CD8-positive, alpha-beta memory T cell (primary cell): ENCODE data around the gene RPL28. TPM values are rescaled to one million over a fixed set of nuclear protein-coding genes. Genes with fewer than 3 reads are reported as not detected.

Source experiments
- CTCF ChIA-PET: fragments of 350-600 bp; sonication (Branson Sonifier 250); formaldehyde crosslinking; loops from one replicate; lab custom pipeline; 2021; ENCODE audit warnings: antibody characterized with exemption; lab: Charles Lee
- POLR2A ChIA-PET: fragments of 350-600 bp; sonication (Branson Sonifier 250); formaldehyde crosslinking; loops from one replicate; lab custom pipeline; 2021; ENCODE audit warnings: antibody characterized with exemption; lab: Charles Lee
- DNase-seq, 5 donors: peaks; one replicate each; pipeline versions ENCODE4 v3.0.0 to v3.0.0-alpha.2; 2020 to 2022; ENCODE audit warnings: mixed read lengths in 1 of 5
- H3K27ac ChIP-seq: one replicate; pipeline ENCODE4 v1.7.0; 2013; ENCODE audit warnings: low read depth, mild to moderate bottlenecking, low read length, moderate library complexity
- H3K27me3 ChIP-seq: 2 replicates; pipeline ENCODE4 v1.7.0; 2013; ENCODE audit warnings: low read length, mild to moderate bottlenecking; ENCODE audit not compliant: insufficient read depth, poor library complexity, severe bottlenecking
- H3K36me3 ChIP-seq: 2 replicates; pipeline ENCODE4 v1.7.0; 2013; ENCODE audit warnings: mild to moderate bottlenecking, low read length, moderate library complexity; ENCODE audit not compliant: insufficient read depth
- H3K4me1 ChIP-seq: 2 replicates; pipeline ENCODE4 v1.7.0; 2013; ENCODE audit warnings: mild to moderate bottlenecking, low read length, moderate library complexity; ENCODE audit not compliant: insufficient read depth
- H3K4me3 ChIP-seq: 2 replicates; pipeline ENCODE4 v1.7.0; 2013; ENCODE audit warnings: mild to moderate bottlenecking, low read length
- H3K9me3 ChIP-seq: 2 replicates; pipeline ENCODE4 v1.7.0; 2013; ENCODE audit warnings: mild to moderate bottlenecking, low read length
- H3K27ac Mint-ChIP-seq, 8 donors: one replicate each; pipeline ENCODE4 v1.8.0; 2020 to 2021; ENCODE audit warnings: mixed read lengths in 8 of 8, mild to moderate bottlenecking in 6 of 8, inconsistent platforms in 3 of 8, moderate library complexity in 3 of 8
- H3K27me3 Mint-ChIP-seq, 2 donors: one replicate each; pipeline ENCODE4 v1.8.0; 2020 to 2021; ENCODE audit warnings: mixed read lengths in 2 of 2, mild to moderate bottlenecking in 1 of 2, moderate library complexity in 1 of 2
- H3K36me3 Mint-ChIP-seq, 3 donors: one replicate each; pipeline ENCODE4 v1.8.0; 2020 to 2021; ENCODE audit warnings: mixed read lengths in 3 of 3, inconsistent platforms in 1 of 3, mild to moderate bottlenecking in 1 of 3
- H3K4me1 Mint-ChIP-seq, 3 donors: one replicate each; pipeline ENCODE4 v1.8.0; 2020 to 2021; ENCODE audit warnings: mixed read lengths in 3 of 3, inconsistent platforms in 1 of 3, mild to moderate bottlenecking in 1 of 3
- H3K4me3 Mint-ChIP-seq, 7 donors: one replicate each; pipeline ENCODE4 v1.8.0; 2020 to 2021; ENCODE audit warnings: mixed read lengths in 7 of 7, mild to moderate bottlenecking in 6 of 7, moderate library complexity in 4 of 7, inconsistent platforms in 2 of 7
- H3K9me3 Mint-ChIP-seq, 5 donors: one replicate each; pipeline ENCODE4 v1.8.0; 2020 to 2022; ENCODE audit warnings: mixed read lengths in 5 of 5, mild to moderate bottlenecking in 3 of 5, moderate library complexity in 2 of 5, inconsistent platforms in 1 of 5
- polyA plus RNA-seq: library from polyadenylated mRNA; unstranded; fragments of 300-500 nt; fragmentation: Illumina TruSeq; gene quantifications from one replicate; pipeline ENCODE4 v1.2.3, GENCODE V29; 2021
- total RNA-seq, 2 experiments: library from RNA; stranded (reverse); gene quantifications; one replicate each; pipeline ENCODE4 v1.2.3, GENCODE V29; 2021

Gene RPL28
- total and polyA plus RNA-seq, 3 experiments from 2014 or later = 615 to 2,381 (median 2,376) TPM

- peaks cover 63 to 70% of the 10 kb centered on the region in 2 donors for H3K27me3 Mint-ChIP-seq
- Histone ChIP-seq H3K27me3 (peaks cover 47% of the 10 kb centered on the region), H3K4me3 (no peak overlapping the region), H3K4me1 (peaks cover 15% of the 10 kb centered on the region), H3K9me3 (no peaks in the 10 kb centered on the region), H3K27ac (peak overlapping the region; percentile 51), H3K36me3 (no peaks in the 10 kb centered on the region)
- peak overlapping the region in 1 of 8 donors; percentile 31 for H3K27ac Mint-ChIP-seq
- peak overlapping the region in 3 of 7 donors; percentile 41 to 62 (median 46) for H3K4me3 Mint-ChIP-seq
- no peak for DNase-seq
- ChIA-PET CTCF (no interaction called here), POLR2A (no interaction called here)
- H3K4me1 Mint-ChIP-seq = peaks cover 13 to 31% (median 22%) of the 10 kb centered on the region in 3 donors
- H3K9me3 Mint-ChIP-seq = peaks cover 0 to 3% (median 3%) of the 10 kb centered on the region in 5 donors
- H3K36me3 Mint-ChIP-seq = peaks cover 0 to 5% (median 1%) of the 10 kb centered on the region in 3 donors
Observed at GRCh38 chr19:55440411-55441105, 54.8 kb downstream of the RPL28 start.

GRCh38 chr19:55441319-55441691, 55.6 kb downstream of the RPL28 start:
- Histone ChIP-seq H3K4me3 (no peak overlapping the region), H3K27ac (no peak overlapping the region), H3K9me3 (no peaks in the 10 kb centered on the region), H3K4me1 (peaks cover 15% of the 10 kb centered on the region), H3K27me3 (peaks cover 47% of the 10 kb centered on the region), H3K36me3 (no peaks in the 10 kb centered on the region)
- CTCF ChIA-PET = interaction anchor here (1.2 kb wide), 1 partner anchor 26 kb away, joined by 3 read pairs; no protein-coding TSS in a partner anchor
- peaks cover 67 to 76% of the 10 kb centered on the region in 2 donors for H3K27me3 Mint-ChIP-seq
- peaks cover 0 to 5% (median 1%) of the 10 kb centered on the region in 3 donors for H3K36me3 Mint-ChIP-seq
- peaks cover 0 to 3% (median 3%) of the 10 kb centered on the region in 5 donors for H3K9me3 Mint-ChIP-seq
- no peak for DNase-seq
- peaks cover 13 to 31% (median 22%) of the 10 kb centered on the region in 3 donors for H3K4me1 Mint-ChIP-seq
- POLR2A ChIA-PET = no interaction called here
- H3K4me3 Mint-ChIP-seq = peak overlapping the region in 6 of 7 donors; percentile 3 to 46 (median 30)
- peak overlapping the region in 1 of 8 donors; percentile 31 for H3K27ac Mint-ChIP-seq

- Histone ChIP-seq H3K27ac (no peak overlapping the region), H3K27me3 (peaks cover 47% of the 10 kb centered on the region), H3K9me3 (no peaks in the 10 kb centered on the region), H3K4me1 (peaks cover 15% of the 10 kb centered on the region), H3K4me3 (no peak overlapping the region), H3K36me3 (no peaks in the 10 kb centered on the region)
- H3K36me3 Mint-ChIP-seq = peaks cover 0 to 5% (median 1%) of the 10 kb centered on the region in 3 donors
- ChIA-PET CTCF (interaction anchor here (1.2 kb wide), 1 partner anchor 26 kb away, joined by 3 read pairs; no protein-coding TSS in a partner anchor), POLR2A (no interaction called here)
- DNase-seq = no peak
- peaks cover 0 to 3% (median 3%) of the 10 kb centered on the region in 5 donors for H3K9me3 Mint-ChIP-seq
- peaks cover 63 to 72% of the 10 kb centered on the region in 2 donors for H3K27me3 Mint-ChIP-seq
- H3K4me1 Mint-ChIP-seq = peaks cover 13 to 29% (median 22%) of the 10 kb centered on the region in 3 donors
- peak overlapping the region in 5 of 7 donors; percentile 9 to 77 (median 41) for H3K4me3 Mint-ChIP-seq
- peak overlapping the region in 2 of 8 donors; percentile 0 to 50 for H3K27ac Mint-ChIP-seq
Observed at GRCh38 chr19:55441692-55442321, 56.1 kb downstream of the RPL28 start.

GRCh38 chr19:55442372-55442961, 56.7 kb downstream of the RPL28 start:
- peaks cover 56 to 65% of the 10 kb centered on the region in 2 donors for H3K27me3 Mint-ChIP-seq
- ChIA-PET CTCF (interaction anchor here (1.2 kb wide), 1 partner anchor 25 kb away, joined by 3 read pairs; no protein-coding TSS in a partner anchor), POLR2A (no interaction called here)
- no peaks in the 10 kb centered on the region for H3K9me3 ChIP-seq
- H3K27me3 ChIP-seq = peaks cover 51% of the 10 kb centered on the region
- H3K4me1 ChIP-seq = peaks cover 15% of the 10 kb centered on the region
- H3K27ac ChIP-seq = no peak overlapping the region
- H3K4me3 Mint-ChIP-seq = peak overlapping the region in 1 of 7 donors; percentile 41
- H3K4me3 ChIP-seq = no peak overlapping the region
- peaks cover 0 to 5% (median 1%) of the 10 kb centered on the region in 3 donors for H3K36me3 Mint-ChIP-seq
- no peaks in the 10 kb centered on the region for H3K36me3 ChIP-seq
- H3K27ac Mint-ChIP-seq = no peak overlapping the region
- no peak for DNase-seq
- peaks cover 0 to 3% (median 3%) of the 10 kb centered on the region in 5 donors for H3K9me3 Mint-ChIP-seq
- H3K4me1 Mint-ChIP-seq = peaks cover 13 to 24% (median 22%) of the 10 kb centered on the region in 3 donors

- no peak within 1 kb of the TSS for H3K27ac ChIP-seq
- Mint-ChIP-seq H3K4me3 (peak within 1 kb of the TSS in 4 of 7 donors; percentile 9 to 78 (median 47)), H3K27ac (no peak within 1 kb of the TSS), H3K4me1 (peaks cover 13 to 24% (median 22%) of the 10 kb centered on the region in 3 donors), H3K27me3 (peaks cover 56 to 62% of the 10 kb centered on the region in 2 donors), H3K36me3 (peaks cover 0 to 5% (median 1%) of the 10 kb centered on the region in 3 donors), H3K9me3 (peaks cover 0 to 3% (median 2%) of the 10 kb centered on the region in 5 donors)
- ChIA-PET CTCF (no interaction called here), POLR2A (no interaction called here)
- peaks cover 51% of the 10 kb centered on the region for H3K27me3 ChIP-seq
- peaks cover 15% of the 10 kb centered on the region for H3K4me1 ChIP-seq
- H3K4me3 ChIP-seq = no peak within 1 kb of the TSS
- no peaks in the 10 kb centered on the region for H3K36me3 ChIP-seq
- DNase-seq = no peak
- no peaks in the 10 kb centered on the region for H3K9me3 ChIP-seq
Observed at GRCh38 chr19:55443045-55443823, 57.5 kb downstream of the RPL28 start, which contains the start of gene SHISA7. TSS of gene SHISA7 (minus strand) at chr19:55443300. CDS start at chr19:55442863, 437 bp downstream.

- no peak overlapping the region for H3K4me3 ChIP-seq
- H3K27me3 Mint-ChIP-seq = peaks cover 53 to 55% of the 10 kb centered on the region in 2 donors
- H3K4me3 Mint-ChIP-seq = peak overlapping the region in 3 of 7 donors; percentile 9 to 78 (median 53)
- peaks cover 15% of the 10 kb centered on the region for H3K4me1 ChIP-seq
- peaks cover 49% of the 10 kb centered on the region for H3K27me3 ChIP-seq
- POLR2A ChIA-PET = no interaction called here
- H3K27ac Mint-ChIP-seq = peak overlapping the region in 1 of 8 donors; percentile 50
- H3K4me1 Mint-ChIP-seq = peaks cover 13 to 24% (median 22%) of the 10 kb centered on the region in 3 donors
- peaks cover 0 to 4% (median 1%) of the 10 kb centered on the region in 3 donors for H3K36me3 Mint-ChIP-seq
- no peak for DNase-seq
- peaks cover 0 to 3% (median 2%) of the 10 kb centered on the region in 5 donors for H3K9me3 Mint-ChIP-seq
- CTCF ChIA-PET = no interaction called here
- H3K27ac ChIP-seq = no peak overlapping the region
- no peaks in the 10 kb centered on the region for H3K9me3 ChIP-seq
- no peaks in the 10 kb centered on the region for H3K36me3 ChIP-seq
Observed at GRCh38 chr19:55443824-55444480, 58.2 kb downstream of the RPL28 start.

GRCh38 chr19:55444646-55445045, 58.9 kb downstream of the RPL28 start:
- Histone ChIP-seq H3K9me3 (no peaks in the 10 kb centered on the region), H3K4me3 (no peak overlapping the region), H3K27ac (no peak overlapping the region), H3K36me3 (no peaks in the 10 kb centered on the region), H3K27me3 (peaks cover 42% of the 10 kb centered on the region), H3K4me1 (peaks cover 15% of the 10 kb centered on the region)
- peaks cover 0 to 1% (median 0%) of the 10 kb centered on the region in 3 donors for H3K36me3 Mint-ChIP-seq
- POLR2A ChIA-PET = no interaction called here
- H3K4me3 Mint-ChIP-seq = no peak overlapping the region
- peaks cover 48% of the 10 kb centered on the region in 2 donors for H3K27me3 Mint-ChIP-seq
- peak overlapping the region in 2 of 8 donors; percentile 25 to 50 for H3K27ac Mint-ChIP-seq
- CTCF ChIA-PET = no interaction called here
- peaks cover 13 to 24% (median 22%) of the 10 kb centered on the region in 3 donors for H3K4me1 Mint-ChIP-seq
- no peak for DNase-seq
- H3K9me3 Mint-ChIP-seq = peaks cover 0 to 1% (median 0%) of the 10 kb centered on the region in 5 donors
